ENCODE results near the gene STUB1. TPM values are rescaled to one million over a fixed set of nuclear protein-coding genes. Genes with fewer than 3 reads are reported as not detected.

Gene STUB1
- total and polyA plus RNA-seq, 2 donors (not counting 1 experiment from before 2014, with no cell fraction given) = 94.3 to 116 TPM

DNA sequence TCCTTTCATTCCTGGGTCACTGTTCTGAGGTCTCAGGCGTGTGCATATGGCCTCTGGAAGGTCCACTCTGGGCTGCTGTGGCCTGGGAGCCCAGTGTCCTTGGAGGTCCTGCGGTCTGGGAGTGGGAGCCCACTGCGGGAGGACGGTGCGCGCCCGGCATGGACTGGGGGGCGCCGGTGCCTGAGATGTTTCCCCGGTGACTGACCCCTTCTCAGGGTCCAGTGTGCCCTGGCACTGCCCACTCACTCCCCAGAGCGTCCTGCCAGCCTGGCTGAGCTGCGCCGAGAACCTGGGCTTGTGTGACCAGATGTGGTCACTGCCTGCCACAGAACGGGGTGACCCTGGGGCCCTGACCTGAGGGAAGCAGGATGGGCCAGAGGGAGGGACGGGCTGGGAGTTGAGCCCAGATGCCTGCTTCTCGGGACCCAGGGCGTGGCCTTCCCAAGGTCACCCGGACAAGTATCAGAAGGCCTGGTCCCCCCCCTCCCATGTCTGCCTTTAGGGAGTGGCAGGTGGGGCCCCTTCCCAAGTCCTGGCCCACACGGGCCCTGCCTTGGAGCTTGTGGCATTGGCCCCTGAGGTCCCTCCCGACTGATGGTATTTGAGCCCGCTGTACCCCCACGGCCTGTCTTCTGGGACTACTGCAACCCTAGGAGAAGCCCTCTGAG lies 5.9 kb upstream of the STUB1 start:
- ATAC-seq (ENCODE audit: low read depth) (no peak), DNase-seq (no peak)
- peaks cover 0 to 25% (median 11%) of the 10 kb centered on the region in 4 experiments for H3K27me3 ChIP-seq (replicated peaks in 1 of 4; ENCODE audit: control extremely low read depth in 1 of 4, control insufficient read depth in 3 of 4, insufficient read depth in 4 of 4, low read length in 3 of 4)
- H3K79me2 ChIP-seq (ENCODE audit: control insufficient read depth, insufficient read depth, low read length) = no peaks in the 10 kb centered on the region
- Mint-ChIP-seq H3K27ac (no peak overlapping the region), H3K9me3 (ENCODE audit: insufficient read depth) (no peaks in the 10 kb centered on the region), H3K4me3 (no peak overlapping the region), H3K4me1 (peaks cover 20% of the 10 kb centered on the region), H3K27me3 (peaks cover 6% of the 10 kb centered on the region)
- no peak overlapping the region for H3K4me3 ChIP-seq (ENCODE audit: control extremely low read depth in 1 of 5, extremely low read depth in 1 of 5, insufficient read depth in 1 of 5, low read depth in 2 of 5, low read length in 4 of 5)
- H3K27ac ChIP-seq (ENCODE audit: low read length in 2 of 2) = no peak overlapping the region
- TF ChIP-seq, protein P1, sequence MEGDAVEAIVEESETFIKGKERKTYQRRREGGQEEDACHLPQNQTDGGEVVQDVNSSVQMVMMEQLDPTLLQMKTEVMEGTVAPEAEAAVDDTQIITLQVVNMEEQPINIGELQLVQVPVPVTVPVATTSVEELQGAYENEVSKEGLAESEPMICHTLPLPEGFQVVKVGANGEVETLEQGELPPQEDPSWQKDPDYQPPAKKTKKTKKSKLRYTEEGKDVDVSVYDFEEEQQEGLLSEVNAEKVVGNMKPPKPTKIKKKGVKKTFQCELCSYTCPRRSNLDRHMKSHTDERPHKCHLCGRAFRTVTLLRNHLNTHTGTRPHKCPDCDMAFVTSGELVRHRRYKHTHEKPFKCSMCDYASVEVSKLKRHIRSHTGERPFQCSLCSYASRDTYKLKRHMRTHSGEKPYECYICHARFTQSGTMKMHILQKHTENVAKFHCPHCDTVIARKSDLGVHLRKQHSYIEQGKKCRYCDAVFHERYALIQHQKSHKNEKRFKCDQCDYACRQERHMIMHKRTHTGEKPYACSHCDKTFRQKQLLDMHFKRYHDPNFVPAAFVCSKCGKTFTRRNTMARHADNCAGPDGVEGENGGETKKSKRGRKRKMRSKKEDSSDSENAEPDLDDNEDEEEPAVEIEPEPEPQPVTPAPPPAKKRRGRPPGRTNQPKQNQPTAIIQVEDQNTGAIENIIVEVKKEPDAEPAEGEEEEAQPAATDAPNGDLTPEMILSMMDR (IDR thresholded peaks at IDR 0.05) = no peak
- TF ChIP-seq EZH2 (IDR thresholded peaks at IDR 0.05; ENCODE audit: borderline replicate concordance, insufficient read depth, low read depth, low read length, poor library complexity, severe bottlenecking) = no peak
- H3K36me3 ChIP-seq (replicated peaks in 1 of 2; ENCODE audit: control extremely low read depth in 1 of 2, control insufficient read depth in 1 of 2, extremely low read depth in 1 of 2, insufficient read depth in 2 of 2, low read length in 1 of 2) = peaks cover 0 to 31% of the 10 kb centered on the region in 2 experiments
- ChIA-PET POLR2A (no interaction called here), CTCF (no interaction called here)
- H2AFZ ChIP-seq (ENCODE audit: insufficient read depth, low read depth, low read length, poor library complexity, severe bottlenecking) = no peak overlapping the region
- no peak overlapping the region for H3K9ac ChIP-seq (ENCODE audit: low read length)
- peaks cover 0 to 7% (median 0%) of the 10 kb centered on the region in 3 donors for H3K9me3 ChIP-seq (ENCODE audit: control extremely low read depth in 1 of 3, control insufficient read depth in 2 of 3, insufficient read depth in 1 of 3, low read length in 2 of 3)
- intact Hi-C loops (cut with micrococcal nuclease) = no loop called here
- H4K20me1 ChIP-seq (ENCODE audit: control insufficient read depth, insufficient read depth, low read length, poor library complexity, severe bottlenecking) = peaks cover 22% of the 10 kb centered on the region
- H3K4me1 ChIP-seq (ENCODE audit: control insufficient read depth in 2 of 2, insufficient read depth in 2 of 2, low read length in 2 of 2) = peaks cover 10 to 31% of the 10 kb centered on the region in 2 donors
- WGBS (ENCODE audit: insufficient coverage) = 95% methylated on average over 20 of the region's 22 CpGs
- H3K4me2 ChIP-seq (replicated peaks; ENCODE audit: low read depth, low read length, poor library complexity, severe bottlenecking) = no peak overlapping the region

Data from B cell (primary cell).